M059J (cell line): ENCODE data around the gene XKRX. TPM values are rescaled to one million over a fixed set of nuclear protein-coding genes. Genes with fewer than 3 reads are reported as not detected.

Experiments used
- DNase-seq: peaks from one replicate; pipeline ENCODE4 v3.0.0-alpha.2; 2012; ENCODE audit warnings: low read depth
- total RNA-seq: library from RNA; depleted of rRNA; stranded (reverse); fragments of >200 nt; shearing (Covaris generic); gene quantifications from 2 replicates; pipeline ENCODE4 v1.2.3, GENCODE V29; 2014; rRNA removed

Gene XKRX
- total RNA-seq: 3.2 and 3.7 TPM in 2 replicates

GRCh38 chrX:100928660-100929613 is at the start of gene XKRX:
TSS of gene XKRX (minus strand) at chrX:100928917. CDS start at chrX:100928304, 613 bp downstream.
- peak; percentile 48 for DNase-seq

DNA sequence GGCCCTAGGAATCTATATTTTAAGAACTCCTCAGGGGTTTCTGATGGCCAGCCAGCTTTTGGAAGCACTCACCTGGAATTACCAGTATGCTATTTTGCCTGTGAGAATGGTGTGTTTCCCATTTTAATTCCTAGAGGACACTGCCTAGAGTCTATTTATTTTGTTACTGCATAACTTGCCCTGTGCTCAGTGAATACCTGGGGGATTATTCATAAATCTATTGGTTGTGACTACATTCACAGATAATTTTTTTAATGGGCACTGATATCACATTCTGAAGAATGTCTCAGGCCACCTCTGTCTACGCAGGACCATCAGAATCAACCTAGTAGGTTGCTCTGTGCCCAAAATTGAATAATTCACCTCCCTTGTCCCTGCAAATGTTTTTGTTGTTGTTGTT is 47.5 kb upstream of the XKRX start:
- peak; percentile 58 for DNase-seq

GRCh38 chrX:100975212-100975611 is 46.5 kb upstream of the XKRX start:
- no peak for DNase-seq

DNA sequence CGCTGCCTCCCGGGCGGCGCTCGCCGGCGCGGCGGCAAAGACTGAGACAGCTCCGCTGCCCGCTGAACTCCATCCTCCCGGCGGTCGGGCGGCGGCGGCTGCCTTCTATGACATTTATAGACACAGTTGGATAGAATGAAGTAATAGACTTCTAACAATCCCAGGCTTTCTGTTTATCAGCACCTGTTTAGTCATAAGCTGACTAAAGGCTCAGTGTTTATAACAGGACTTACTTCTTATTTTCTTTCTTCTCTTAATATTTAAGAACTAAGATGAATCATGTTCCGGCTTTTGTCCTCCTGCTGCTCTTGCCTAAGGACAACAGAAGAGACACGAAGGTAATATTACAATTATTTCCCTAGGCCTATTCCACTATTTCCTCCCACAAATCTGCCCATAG is 44.7 kb upstream of the XKRX start:
- peak; percentile 88 for DNase-seq

GRCh38 chrX:100969936-100970335 is 41.2 kb upstream of the XKRX start:
- no peak for DNase-seq

DNA sequence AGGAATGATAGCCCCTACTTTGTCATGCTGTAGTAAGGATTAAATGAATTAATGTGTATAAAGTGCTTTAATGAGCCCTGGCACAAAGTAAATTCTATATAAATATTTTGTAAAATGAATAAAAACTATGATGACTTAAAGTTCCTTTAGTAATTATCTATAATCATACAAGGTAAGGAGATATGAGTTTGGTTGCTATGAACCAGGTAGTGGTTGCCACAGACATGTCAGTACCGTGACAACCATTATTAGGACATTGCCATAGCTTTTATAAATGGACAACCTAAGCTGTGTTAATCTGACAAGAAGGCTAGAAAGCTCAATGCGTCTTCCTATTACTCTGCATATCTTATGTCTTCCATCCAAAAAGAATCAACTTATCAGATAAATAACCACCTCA is 40.7 kb upstream of the XKRX start, which contains the start of gene ARL13A:
Gene ARL13A (plus strand): TSS at position 301 of the 400 bp plus-strand sequence. CDS start 3,982 bp downstream, outside the sequence.
- DNase-seq: no peak

DNA sequence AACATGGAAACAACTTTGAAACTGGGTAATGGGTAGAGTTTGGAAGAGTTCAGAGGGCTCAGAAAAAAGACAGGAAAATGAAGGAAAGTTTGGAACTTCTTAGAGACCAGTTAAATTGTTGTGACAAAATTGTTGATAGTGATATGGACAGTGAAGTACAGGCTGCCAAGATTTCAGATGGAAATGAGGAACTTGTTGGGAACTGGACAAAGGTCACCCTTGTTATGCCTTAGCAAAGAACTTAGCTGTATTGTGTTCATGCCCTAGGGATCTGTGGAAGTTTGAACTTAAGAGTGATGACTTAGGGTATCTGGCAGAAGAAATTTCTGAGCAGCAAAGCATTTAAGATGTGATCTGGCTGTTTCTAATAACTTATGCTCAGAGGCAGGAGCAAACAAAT is 35.6 kb upstream of the XKRX start:
- DNase-seq: no peak

GRCh38 chrX:100962811-100963210 is 34.1 kb upstream of the XKRX start:
- DNase-seq: no peak

- DNase-seq: no peak
Observed at GRCh38 chrX:100948557-100948956, 19.8 kb upstream of the XKRX start.

DNA sequence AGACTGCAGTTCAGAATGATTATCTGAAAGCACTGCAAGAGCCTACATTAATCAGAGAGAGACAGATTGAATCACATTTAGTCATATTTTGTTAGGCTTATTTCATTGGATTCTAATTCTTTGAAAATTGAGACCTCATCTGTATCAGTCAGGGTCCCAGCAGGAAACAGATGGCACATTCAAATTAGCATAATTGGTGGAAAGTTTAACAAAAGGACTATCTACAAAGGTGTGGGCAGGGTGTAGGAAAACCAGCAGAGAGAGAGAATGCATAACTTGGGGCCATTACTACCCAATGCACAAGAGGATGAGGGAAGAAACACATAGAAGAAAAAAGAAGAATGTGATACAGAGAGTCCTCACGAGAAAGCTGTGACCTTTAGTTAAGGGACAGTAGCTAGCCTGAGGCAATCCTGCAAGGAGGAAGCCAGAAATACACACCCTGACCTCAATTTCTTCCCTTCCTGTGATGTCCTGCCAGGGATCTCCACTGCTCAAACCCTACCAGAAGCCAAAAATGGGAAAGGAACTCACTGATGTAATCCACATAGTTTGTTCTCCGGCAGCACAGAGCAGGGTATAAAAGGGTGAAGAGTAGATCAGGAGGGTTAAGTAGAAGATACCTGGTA is 17.7 kb upstream of the XKRX start:
- peak; percentile 91 for DNase-seq

- peak; percentile 80 for DNase-seq
Observed at GRCh38 chrX:100944601-100945000, 15.9 kb upstream of the XKRX start.

- DNase-seq: no peak
Observed at GRCh38 chrX:100939333-100939732, 10.6 kb upstream of the XKRX start.

GRCh38 chrX:100935767-100936166 is 7.0 kb upstream of the XKRX start:
- DNase-seq: no peak

- DNase-seq: no peak
Observed at GRCh38 chrX:100931925-100932285, 3.2 kb upstream of the XKRX start.

DNA sequence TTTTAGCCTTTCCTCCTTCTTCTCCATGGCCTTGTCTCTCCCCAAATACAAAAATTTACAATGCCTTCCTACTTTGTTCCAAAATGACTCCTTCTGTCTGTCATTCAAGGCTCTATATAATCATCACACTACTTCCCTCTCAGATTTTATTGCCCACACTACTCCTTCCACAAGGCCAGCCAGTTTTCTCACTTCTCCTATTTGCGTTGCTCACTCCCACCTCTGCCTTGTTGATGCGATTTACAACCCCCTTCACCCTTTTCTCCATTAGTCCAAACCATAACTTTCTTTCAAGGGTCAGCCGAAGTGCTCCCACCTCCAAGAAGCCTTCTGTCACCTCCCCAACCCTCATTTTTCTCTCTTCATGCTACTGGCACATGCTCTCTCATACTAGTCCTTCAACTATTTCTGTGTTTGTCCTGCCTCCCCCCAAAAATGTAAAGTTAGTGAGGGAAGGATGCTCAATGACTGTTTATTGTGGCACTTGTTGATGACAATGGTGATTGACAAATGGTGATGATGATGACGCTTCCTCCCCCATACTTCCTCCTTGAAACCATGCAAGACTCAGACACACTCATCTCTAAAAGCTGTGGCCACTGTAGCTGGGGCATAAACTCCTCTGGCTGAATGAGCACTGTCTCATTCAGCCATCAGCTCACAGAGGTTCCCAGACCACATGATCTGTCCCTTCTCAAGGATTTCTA is 2.7 kb upstream of the XKRX start:
- DNase-seq: no peak

- no peak for DNase-seq
Observed at GRCh38 chrX:100926453-100926852, 2.3 kb downstream of the XKRX start.

DNA sequence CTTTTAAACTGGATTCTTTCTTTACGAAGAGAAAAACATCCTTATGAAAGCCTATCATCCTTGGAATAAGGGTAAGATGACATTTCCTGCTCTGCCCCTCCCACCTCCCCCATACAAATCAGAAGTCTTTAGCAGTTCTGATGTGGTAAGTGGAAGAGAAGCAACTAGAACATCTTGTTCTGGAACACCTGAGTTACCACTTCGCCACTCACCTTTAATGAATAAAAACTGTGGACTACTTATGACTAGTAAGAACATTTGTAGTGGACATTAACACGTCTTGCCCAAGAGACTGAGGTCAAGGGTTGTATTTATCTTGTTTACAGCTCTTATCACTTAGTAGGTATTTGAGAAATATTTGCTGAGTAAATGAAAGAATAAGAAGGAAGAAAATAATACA is 4.3 kb downstream of the XKRX start:
- DNase-seq: no peak

DNA sequence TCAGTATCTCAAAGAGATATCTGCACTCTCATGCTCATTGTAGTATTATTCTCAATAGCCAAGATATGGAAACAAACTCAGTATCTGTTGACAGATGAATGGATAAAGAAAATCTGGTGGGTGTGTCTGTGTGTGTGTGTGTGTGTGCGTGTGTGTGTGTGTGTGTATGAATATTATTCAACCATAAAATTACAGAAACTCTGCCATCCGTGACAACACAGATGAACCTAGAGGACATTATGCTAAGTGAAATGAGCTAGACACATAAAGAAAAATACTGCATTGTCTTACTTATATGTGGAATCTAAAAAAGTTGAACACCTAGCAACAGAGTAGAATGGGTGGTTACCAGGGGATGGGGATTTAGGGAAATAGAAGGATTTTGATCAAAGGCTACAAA is 13.2 kb downstream of the XKRX start:
- DNase-seq: no peak

DNA sequence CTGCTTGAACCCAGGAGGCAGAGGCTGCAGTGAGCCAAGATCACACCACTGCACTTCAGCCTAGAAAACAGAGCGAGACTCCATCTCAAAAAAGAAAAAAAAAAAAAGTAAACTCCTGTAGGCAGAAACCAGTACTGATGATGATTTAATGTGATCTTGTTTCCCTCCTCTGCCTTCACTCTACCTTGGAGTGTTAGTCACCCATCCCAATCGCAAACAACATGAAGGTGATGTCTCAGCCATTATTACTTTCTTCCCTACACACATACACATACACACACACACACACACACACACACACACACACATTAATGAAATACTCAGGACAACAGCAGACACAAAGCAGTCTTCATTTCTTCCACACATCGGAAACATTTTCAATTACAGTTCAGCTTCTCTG is 15.6 kb downstream of the XKRX start:
- peak; percentile 34 for DNase-seq

DNA sequence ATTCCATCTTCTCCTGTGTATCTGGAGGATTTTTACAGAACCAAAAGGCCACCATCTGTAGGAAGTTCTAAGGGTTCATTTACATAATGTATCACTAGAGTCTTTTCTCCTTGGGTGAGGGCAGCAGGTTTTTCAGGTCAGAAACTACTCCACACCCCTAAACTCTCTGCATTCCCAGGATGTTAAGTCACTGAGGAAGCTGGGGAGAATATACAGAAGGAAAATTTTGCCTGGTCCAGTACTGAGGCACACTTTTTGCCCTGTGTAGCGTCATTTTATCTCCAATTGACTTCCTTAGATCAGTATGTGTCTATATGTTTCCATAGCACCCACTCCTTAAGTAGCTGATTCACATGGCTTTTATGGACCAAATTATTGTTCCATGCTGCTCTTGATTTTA is 17.0 kb downstream of the XKRX start:
- DNase-seq: peak; percentile 69

DNA sequence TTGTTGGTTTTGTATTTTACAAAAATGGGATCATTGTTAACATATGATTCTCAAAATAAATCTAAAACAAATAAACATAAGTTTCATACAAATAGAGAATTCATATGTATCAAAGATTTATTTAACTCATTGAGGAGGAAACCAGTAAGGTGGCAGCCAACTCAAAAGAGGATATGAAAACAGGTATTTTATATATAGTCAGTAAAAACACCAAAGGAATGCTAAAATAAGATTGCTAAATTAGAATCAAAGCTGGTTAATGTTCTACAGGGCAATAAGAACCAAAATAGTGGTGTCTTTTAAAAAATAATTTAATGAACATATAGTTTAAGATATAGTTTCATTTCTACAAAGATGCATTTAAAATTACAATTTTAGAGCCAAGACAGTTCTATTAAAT is 23.1 kb downstream of the XKRX start:
- no peak for DNase-seq

DNA sequence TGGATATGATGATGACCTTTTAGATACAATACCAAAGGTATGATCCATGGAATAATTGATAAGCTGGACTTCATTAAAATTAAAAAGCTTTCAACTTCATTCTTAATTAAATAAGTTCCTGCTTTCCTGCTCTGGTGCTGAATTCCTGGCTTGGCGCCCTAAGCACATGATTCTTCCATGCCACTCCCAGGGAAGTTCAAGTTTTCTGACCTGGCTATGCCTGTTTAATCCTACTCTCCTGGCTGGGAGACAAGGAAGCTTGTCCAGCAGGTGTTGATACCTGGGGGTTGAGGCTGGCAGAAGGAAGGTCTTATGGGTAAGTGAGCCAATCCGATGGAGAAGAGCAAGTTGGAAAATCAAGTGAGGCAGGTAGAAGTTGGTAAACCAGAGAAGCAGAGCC is 24.3 kb downstream of the XKRX start:
- DNase-seq: no peak
